GM10266 (cell line): ENCODE data around the gene DYNLRB1.

Experiments used
- DNase-seq: peaks from one replicate; pipeline ENCODE4 v3.0.0; 2012; ENCODE audit errors: extremely low spot score
- TF ChIP-seq, protein P1 (sequence below): IDR thresholded peaks from 2 replicates; pipeline ENCODE4 v1.5.1; 2012; ENCODE audit warnings: mild to moderate bottlenecking, low read depth; ENCODE audit not compliant: control insufficient read depth, insufficient read depth; ENCODE audit errors: missing control alignments

Gene DYNLRB1

DNA sequence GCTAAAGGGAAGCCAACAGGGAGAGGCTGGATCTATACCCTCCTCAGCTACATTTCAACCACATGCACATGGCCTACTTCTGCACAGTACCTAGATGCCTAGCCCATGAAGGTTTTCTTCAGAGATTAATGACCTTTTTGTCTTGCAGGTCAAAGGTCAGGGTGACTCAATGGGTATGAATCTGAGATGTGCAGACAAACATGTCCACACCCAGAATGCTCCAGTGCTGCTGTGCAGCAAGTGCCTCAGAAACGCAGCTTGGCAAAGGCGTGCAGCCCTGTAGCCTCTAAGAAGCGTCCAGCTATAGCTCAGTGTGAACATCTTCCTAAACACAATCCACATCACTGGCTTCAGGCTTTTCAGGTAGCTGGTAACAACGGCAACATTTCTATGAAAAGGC, 66.7 kb downstream of the DYNLRB1 start:
- TF ChIP-seq, protein P1, sequence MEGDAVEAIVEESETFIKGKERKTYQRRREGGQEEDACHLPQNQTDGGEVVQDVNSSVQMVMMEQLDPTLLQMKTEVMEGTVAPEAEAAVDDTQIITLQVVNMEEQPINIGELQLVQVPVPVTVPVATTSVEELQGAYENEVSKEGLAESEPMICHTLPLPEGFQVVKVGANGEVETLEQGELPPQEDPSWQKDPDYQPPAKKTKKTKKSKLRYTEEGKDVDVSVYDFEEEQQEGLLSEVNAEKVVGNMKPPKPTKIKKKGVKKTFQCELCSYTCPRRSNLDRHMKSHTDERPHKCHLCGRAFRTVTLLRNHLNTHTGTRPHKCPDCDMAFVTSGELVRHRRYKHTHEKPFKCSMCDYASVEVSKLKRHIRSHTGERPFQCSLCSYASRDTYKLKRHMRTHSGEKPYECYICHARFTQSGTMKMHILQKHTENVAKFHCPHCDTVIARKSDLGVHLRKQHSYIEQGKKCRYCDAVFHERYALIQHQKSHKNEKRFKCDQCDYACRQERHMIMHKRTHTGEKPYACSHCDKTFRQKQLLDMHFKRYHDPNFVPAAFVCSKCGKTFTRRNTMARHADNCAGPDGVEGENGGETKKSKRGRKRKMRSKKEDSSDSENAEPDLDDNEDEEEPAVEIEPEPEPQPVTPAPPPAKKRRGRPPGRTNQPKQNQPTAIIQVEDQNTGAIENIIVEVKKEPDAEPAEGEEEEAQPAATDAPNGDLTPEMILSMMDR, result no peak
- DNase-seq, result no peak

DNA sequence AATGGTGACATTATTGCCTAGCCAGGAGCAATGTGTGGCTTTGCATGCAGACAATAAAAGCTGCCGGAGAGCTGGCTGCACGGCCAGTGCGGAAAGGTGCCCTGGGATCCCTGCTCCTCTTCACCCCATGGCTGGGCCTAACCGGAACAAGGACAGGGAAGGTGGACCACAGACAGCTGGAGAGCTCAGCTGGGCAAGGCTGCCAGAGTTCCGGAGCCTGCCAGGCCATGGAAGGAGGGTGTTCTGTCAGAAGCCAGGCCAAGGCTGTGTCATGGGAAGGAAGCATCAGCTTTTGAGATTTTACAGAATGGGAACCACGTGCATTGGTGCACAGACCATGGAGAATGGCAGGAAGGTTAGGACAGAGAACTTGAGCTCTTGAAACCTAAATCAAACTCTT, 67.3 kb downstream of the DYNLRB1 start:
- TF ChIP-seq, protein P1, result no peak
- DNase-seq, result no peak

DNA sequence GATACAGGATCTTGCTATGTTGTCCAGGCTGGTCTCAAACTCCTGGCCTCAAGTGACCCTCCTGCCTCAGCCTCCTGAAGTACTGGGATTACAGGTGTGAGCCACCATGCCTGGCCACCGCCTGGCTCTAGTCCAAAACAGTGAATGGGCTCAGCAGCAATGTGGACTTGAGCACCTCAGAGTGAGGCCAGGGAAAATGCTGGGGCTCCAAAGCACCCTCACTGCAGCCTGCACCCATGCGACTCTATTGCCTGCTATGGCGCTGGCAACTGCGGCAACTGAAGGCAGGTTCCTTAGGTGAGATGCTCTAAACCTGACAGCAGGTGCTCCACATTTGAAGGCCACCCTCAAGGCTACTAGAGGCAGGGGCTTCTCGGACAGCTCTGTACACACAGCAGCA, 68.8 kb downstream of the DYNLRB1 start:
- no peak for DNase-seq
- TF ChIP-seq, protein P1, result no peak

DNA sequence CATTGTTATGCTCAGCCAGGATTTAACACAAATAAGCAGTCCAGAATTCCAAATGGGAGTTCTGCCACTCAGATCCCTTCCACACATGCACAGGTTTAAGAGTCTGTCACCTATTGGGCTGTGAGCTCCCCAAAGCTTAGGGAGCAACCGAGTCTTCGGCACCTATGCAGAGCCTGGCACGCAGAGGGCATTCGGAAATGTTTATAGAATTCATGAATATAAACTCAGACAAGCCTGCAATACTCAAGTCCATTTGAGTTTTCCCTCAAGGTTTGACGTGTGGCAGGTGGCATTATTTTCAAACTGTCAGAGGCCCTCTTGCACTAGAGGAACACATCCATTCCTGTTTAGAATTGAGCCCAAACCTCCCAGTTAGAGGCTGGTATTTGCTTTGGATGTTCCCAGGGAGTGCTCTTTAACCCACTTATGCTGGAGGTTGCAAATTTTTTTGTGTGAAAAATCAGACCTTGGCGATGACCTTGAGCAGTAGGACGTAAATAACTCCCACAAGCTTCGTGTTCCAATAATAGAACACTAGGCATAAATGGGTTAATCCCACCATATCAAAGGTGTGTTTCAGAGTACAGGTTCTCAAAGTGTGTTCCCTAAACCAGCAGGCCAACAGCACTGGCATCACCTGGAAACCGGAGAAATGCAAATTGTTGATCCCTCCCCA, 70.4 kb downstream of the DYNLRB1 start:
- DNase-seq, result no peak
- TF ChIP-seq, protein P1, result no peak
